Upper lobe of left lung (tissue), 4 donors: ENCODE data around the gene PER2.
"Not testable (repeated sequence)": the region's sequence is repeated elsewhere in the genome, so short reads cannot be mapped to it uniquely, and the experiment has no call there.

Experiments used
- POLR2A ChIP-seq, 4 donors: fragments of 450-650 bp; IDR thresholded peaks; one replicate each; pipeline ENCODE4 v1.5.1; 2016 to 2017; ENCODE audit warnings: antibody characterized with exemption in 4 of 4, mild to moderate bottlenecking in 2 of 4
- POLR2AphosphoS5 ChIP-seq, 2 donors: sonication (generic); formaldehyde crosslinking; IDR thresholded peaks; one replicate each; pipeline ENCODE4 v1.5.1; 2017; ENCODE audit warnings: antibody characterized with exemption in 2 of 2
- TF ChIP-seq, protein P1 (sequence below), 6 experiments: fragments of 450-650 bp in 4 of 6; fragments of 200-600 bp in 2 of 6; sonication (generic) in 2 of 6; IDR thresholded peaks; one replicate each; pipeline ENCODE4 v1.5.1; 2016 to 2019; ENCODE audit warnings: antibody characterized with exemption in 6 of 6

DNA sequence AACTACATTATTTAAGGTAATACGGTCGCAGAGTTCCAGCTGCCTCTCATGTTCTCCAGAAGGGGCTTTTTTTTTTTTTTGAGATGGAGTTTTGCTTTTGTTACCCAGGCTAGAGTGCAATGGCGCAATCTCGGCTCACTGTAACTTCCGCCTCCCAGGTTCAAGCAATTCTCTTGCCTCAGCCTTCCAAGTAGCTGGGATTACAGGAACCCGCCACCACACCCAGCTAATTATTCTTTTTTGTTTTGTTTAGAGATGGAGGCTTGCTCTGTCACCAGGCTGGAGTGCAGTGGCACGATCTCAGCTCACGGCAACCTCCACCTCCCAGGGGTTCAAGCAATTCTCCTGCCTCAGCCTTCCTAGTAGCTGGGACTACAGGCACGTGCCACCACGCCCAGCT is 15.0 kb downstream of the PER2 start:
- TF ChIP-seq, protein P1, sequence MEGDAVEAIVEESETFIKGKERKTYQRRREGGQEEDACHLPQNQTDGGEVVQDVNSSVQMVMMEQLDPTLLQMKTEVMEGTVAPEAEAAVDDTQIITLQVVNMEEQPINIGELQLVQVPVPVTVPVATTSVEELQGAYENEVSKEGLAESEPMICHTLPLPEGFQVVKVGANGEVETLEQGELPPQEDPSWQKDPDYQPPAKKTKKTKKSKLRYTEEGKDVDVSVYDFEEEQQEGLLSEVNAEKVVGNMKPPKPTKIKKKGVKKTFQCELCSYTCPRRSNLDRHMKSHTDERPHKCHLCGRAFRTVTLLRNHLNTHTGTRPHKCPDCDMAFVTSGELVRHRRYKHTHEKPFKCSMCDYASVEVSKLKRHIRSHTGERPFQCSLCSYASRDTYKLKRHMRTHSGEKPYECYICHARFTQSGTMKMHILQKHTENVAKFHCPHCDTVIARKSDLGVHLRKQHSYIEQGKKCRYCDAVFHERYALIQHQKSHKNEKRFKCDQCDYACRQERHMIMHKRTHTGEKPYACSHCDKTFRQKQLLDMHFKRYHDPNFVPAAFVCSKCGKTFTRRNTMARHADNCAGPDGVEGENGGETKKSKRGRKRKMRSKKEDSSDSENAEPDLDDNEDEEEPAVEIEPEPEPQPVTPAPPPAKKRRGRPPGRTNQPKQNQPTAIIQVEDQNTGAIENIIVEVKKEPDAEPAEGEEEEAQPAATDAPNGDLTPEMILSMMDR (IDR thresholded peaks at IDR 0.05), result not testable (repeated sequence)
- TF ChIP-seq POLR2AphosphoS5, POLR2A (IDR thresholded peaks at IDR 0.05): not testable (repeated sequence)
